HG02678 (cell line): ENCODE measurements around the gene PALMD.

Source experiments
- ATAC-seq: cut with Tn5 transposase; IDR thresholded peaks from one replicate; pipeline ENCODE4 v1.9.1; 2021; ENCODE audit warnings: mild to moderate bottlenecking, moderate library complexity; ENCODE audit not compliant: unreplicated experiment

Gene PALMD

GRCh38 chr1:99682291-99682751, 36.4 kb downstream of the PALMD start:
- no peak for ATAC-seq

GRCh38 chr1:99685516-99686180, 39.7 kb downstream of the PALMD start:
- ATAC-seq: peak; percentile 90

- ATAC-seq: no peak
Measured at GRCh38 chr1:99691175-99691574, 45.3 kb downstream of the PALMD start.

DNA sequence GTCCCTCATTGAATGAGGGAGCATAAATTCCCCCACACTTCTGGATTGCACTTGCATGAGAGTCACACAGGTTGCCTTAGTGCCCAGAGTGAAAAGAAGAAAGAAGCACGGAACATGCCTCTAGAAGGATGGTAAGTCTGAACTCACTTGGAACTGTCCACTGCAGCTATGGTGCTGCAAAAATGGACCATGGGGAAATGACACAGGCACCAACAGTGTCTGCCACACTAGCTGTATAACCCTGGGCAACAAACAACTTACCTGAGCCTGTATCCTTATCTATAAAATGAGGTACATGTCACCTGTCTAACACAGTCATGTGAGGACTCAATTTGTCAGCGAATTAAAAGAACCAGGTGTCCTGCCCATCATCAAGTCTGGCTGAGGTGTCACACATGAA, 50.7 kb downstream of the PALMD start:
- ATAC-seq: no peak

GRCh38 chr1:99697580-99697979, 51.7 kb downstream of the PALMD start:
- ATAC-seq: no peak

GRCh38 chr1:99700020-99700419, 54.1 kb downstream of the PALMD start:
- no peak for ATAC-seq

- no peak for ATAC-seq
Measured at GRCh38 chr1:99702221-99702620, 56.3 kb downstream of the PALMD start.

DNA sequence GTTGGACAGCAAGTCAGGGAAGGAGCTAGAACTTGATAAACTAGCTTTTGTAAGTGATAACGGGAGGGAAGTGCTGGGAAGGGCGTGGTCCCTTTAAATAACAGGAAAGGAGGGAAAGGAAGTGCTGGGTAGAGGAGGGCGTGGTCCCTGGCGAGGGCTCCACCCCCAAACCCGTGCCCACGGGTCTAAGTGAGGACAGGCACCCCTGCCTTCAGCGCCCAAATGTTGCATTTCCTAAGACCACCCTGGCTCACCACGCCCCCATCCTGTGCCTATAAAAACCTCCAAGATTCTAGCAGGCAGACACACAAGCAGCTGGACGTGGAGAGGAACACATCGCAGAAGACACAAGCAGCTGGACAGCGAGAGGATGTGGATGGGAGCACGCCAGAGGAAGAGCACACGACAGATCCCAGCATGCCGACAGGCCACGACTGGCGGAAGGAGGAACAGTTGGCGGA, 58.5 kb downstream of the PALMD start:
- no peak for ATAC-seq

- no peak for ATAC-seq
Measured at GRCh38 chr1:99705385-99705784, 59.5 kb downstream of the PALMD start.

GRCh38 chr1:99707535-99708142, 61.7 kb downstream of the PALMD start:
- ATAC-seq: peak; percentile 87

GRCh38 chr1:99710994-99711393, 65.1 kb downstream of the PALMD start:
- ATAC-seq: no peak

DNA sequence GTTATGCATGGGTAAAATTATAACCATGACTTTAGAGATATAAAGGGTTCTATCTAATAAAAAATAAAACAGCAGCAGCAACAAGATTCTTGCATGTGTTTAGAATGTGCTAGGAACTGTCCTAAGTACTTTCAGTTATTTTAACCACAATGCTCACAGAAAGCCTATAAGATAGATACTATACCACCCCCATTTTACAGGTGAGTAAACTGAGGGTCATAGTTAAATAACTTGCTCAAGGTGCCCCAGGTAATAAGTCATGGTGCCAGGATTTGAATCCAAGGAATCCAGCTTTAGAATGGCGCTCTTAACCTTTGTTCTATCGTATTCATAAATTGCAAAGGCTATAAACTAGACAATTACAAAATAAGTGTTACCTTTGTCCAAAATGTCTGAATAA, 67.1 kb downstream of the PALMD start:
- no peak for ATAC-seq

- ATAC-seq: no peak
Measured at GRCh38 chr1:99717005-99717404, 71.1 kb downstream of the PALMD start.

GRCh38 chr1:99723251-99723650, 77.3 kb downstream of the PALMD start:
- no peak for ATAC-seq

GRCh38 chr1:99725996-99726395, 80.1 kb downstream of the PALMD start:
- no peak for ATAC-seq

DNA sequence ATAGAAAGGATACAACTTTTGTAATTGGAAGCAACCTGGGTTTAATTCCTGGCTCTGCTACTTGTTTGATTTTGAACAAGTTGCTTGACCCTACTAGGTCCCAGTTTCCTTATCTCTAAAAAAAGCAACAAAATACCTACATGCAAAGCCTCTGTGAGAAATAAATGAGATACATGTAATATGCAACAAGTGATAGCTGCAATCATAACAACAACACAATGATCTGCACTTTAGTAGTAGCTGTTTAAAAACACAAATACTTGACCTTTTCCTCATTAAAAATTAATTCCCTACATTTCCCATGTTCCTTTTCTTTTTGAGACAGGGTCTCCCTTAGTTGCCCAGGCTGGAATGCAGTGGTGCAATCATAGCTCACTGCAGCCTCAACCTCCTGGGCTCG, 80.5 kb downstream of the PALMD start:
- no peak for ATAC-seq

- ATAC-seq: no peak
Measured at GRCh38 chr1:99726818-99727217, 80.9 kb downstream of the PALMD start.

- ATAC-seq: no peak
Measured at GRCh38 chr1:99727575-99728185, 81.8 kb downstream of the PALMD start.

- ATAC-seq: no peak
Measured at GRCh38 chr1:99728494-99729235, 82.8 kb downstream of the PALMD start.

DNA sequence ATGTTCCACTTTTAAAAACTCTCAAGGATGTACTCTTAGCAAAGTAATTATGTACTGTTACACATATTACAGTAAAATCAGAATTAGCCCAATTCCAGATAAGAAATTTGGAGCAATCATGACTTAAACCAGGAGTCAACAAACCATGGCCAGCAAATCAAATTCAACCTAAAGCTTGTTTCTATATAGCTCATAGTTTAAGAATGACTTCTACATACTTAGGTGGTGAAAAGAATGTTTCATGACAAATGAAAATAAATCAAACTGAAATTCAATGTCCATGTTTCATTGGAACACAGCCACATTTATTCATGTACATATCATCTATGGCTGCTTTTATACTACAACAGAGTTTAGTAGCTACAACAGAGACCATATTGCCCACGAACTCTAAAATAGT, 85.5 kb downstream of the PALMD start:
- no peak for ATAC-seq

GRCh38 chr1:99735852-99736251, 89.9 kb downstream of the PALMD start:
- ATAC-seq: no peak

GRCh38 chr1:99737016-99737415, 91.1 kb downstream of the PALMD start:
- ATAC-seq: no peak
